Neural cell (in vitro differentiated cells): ENCODE data around the gene MYO15A. TPM values are rescaled to one million over a fixed set of nuclear protein-coding genes. Genes with fewer than 3 reads are reported as not detected.

Experiments
- H2AFZ ChIP-seq: fragments of 200-600, 300-800 bp; sonication (generic), shearing (Covaris generic); 2 replicates; pipeline ENCODE4 v1.6.0; 2014; ENCODE audit warnings: low read depth, mild to moderate bottlenecking, antibody characterized with exemption, low read length, moderate library complexity
- H3F3A ChIP-seq: fragments of 200-600 bp; shearing (Covaris generic); 2 replicates; pipeline ENCODE4 v1.6.1; 2016; ENCODE audit warnings: mild to moderate bottlenecking, moderate library complexity, mixed read lengths, antibody characterized with exemption, low read length; ENCODE audit not compliant: insufficient read depth, poor library complexity, severe bottlenecking
- H3K27ac ChIP-seq: fragments of 200-600, 300-800 bp; sonication (generic), shearing (Covaris generic); 2 replicates; pipeline ENCODE4 v1.5.1; 2014; ENCODE audit warnings: mild to moderate bottlenecking, low read length, moderate library complexity
- H3K27me3 ChIP-seq: fragments of 300-800, 200-600 bp; sonication (generic), shearing (Covaris generic); 2 replicates; pipeline ENCODE4 v1.6.0; 2014; ENCODE audit warnings: mild to moderate bottlenecking, low read depth, low read length, moderate library complexity; ENCODE audit not compliant: insufficient read depth
- H3K36me3 ChIP-seq: fragments of 300-800, 200-600 bp; sonication (generic), shearing (Covaris generic); 2 replicates; pipeline ENCODE4 v1.5.1; 2014; ENCODE audit warnings: mild to moderate bottlenecking, antibody characterized with exemption, low read length, moderate library complexity; ENCODE audit not compliant: insufficient read depth
- H3K4me2 ChIP-seq: fragments of 300-800, 200-600 bp; sonication (generic), shearing (Covaris generic); 2 replicates; pipeline ENCODE4 v1.6.0; 2014; ENCODE audit warnings: mild to moderate bottlenecking, low read length
- H3K4me3 ChIP-seq: fragments of 300-800, 200-600 bp; sonication (generic), shearing (Covaris generic); 2 replicates; pipeline ENCODE4 v1.5.1; 2014; ENCODE audit warnings: mild to moderate bottlenecking, low read length, moderate library complexity
- H3K79me2 ChIP-seq: fragments of 200-600 bp; shearing (Covaris generic); replicated peaks from 2 replicates; pipeline ENCODE4 v1.6.0; 2014; ENCODE audit warnings: mild to moderate bottlenecking, low read length, moderate library complexity; ENCODE audit not compliant: insufficient read depth
- H3K9ac ChIP-seq: fragments of 300-800, 200-600 bp; sonication (generic), shearing (Covaris generic); 2 replicates; pipeline ENCODE4 v1.6.1; 2016; ENCODE audit warnings: mild to moderate bottlenecking, low read length, mixed read lengths
- H3K9me2 ChIP-seq: fragments of 200-600 bp; shearing (Covaris generic); 2 replicates; pipeline ENCODE4 v1.6.1; 2016; ENCODE audit warnings: mild to moderate bottlenecking, low read length, mixed read lengths; ENCODE audit not compliant: insufficient read depth
- H3K9me3 ChIP-seq: fragments of 200-600, 300-800 bp; sonication (generic), shearing (Covaris generic); 2 replicates; pipeline ENCODE4 v1.6.1; 2016; ENCODE audit warnings: mild to moderate bottlenecking, mixed run types, low read length, moderate library complexity, mixed read lengths
- H4K20me1 ChIP-seq: fragments of 200-600 bp; shearing (Covaris generic); 2 replicates; pipeline ENCODE4 v1.6.1; 2016; ENCODE audit warnings: mild to moderate bottlenecking, mixed run types; ENCODE audit not compliant: insufficient read depth
- CTCF ChIP-seq: fragments of 450-650 bp; IDR thresholded peaks from 2 replicates; pipeline ENCODE4 v1.5.1; 2014; ENCODE audit warnings: antibody characterized with exemption, mild to moderate bottlenecking, moderate library complexity; ENCODE audit not compliant: poor library complexity, severe bottlenecking
- EP300 ChIP-seq: fragments of 450-650 bp; conservative IDR thresholded peaks from 2 replicates; pipeline ENCODE4 v1.6.1; 2014; ENCODE audit warnings: antibody characterized with exemption, mild to moderate bottlenecking, moderate library complexity; ENCODE audit not compliant: poor library complexity, severe bottlenecking
- EZH2 ChIP-seq: fragments of 200-600, 300-800 bp; shearing (Covaris generic), sonication (generic); IDR thresholded peaks from 2 replicates; pipeline ENCODE4 v1.6.1; 2014; ENCODE audit warnings: antibody characterized with exemption, low read length, borderline replicate concordance, mild to moderate bottlenecking; ENCODE audit not compliant: insufficient read depth, poor library complexity, severe bottlenecking
- MXI1 ChIP-seq: fragments of 450-650 bp; conservative IDR thresholded peaks from 2 replicates; pipeline ENCODE4 v1.6.1; 2014; ENCODE audit warnings: antibody characterized with exemption, mild to moderate bottlenecking; ENCODE audit not compliant: poor library complexity, severe bottlenecking
- POLR2AphosphoS5 ChIP-seq: IDR thresholded peaks from 2 replicates; pipeline ENCODE4 v1.6.1; 2012
- RAD21 ChIP-seq: fragments of 450-650 bp; conservative IDR thresholded peaks from 2 replicates; pipeline ENCODE4 v1.6.1; 2014; ENCODE audit warnings: antibody characterized with exemption, mild to moderate bottlenecking, moderate library complexity
- REST ChIP-seq: IDR thresholded peaks from 2 replicates; pipeline ENCODE4 v1.6.1; 2012; ENCODE audit warnings: borderline replicate concordance
- SMC3 ChIP-seq: fragments of 450-650 bp; conservative IDR thresholded peaks from 2 replicates; pipeline ENCODE4 v1.6.1; 2014; ENCODE audit warnings: antibody characterized with exemption, mild to moderate bottlenecking, moderate library complexity; ENCODE audit not compliant: poor library complexity
- TAF1 ChIP-seq: IDR thresholded peaks from 2 replicates; pipeline ENCODE4 v1.6.1; 2012; ENCODE audit warnings: low read depth
- polyA plus RNA-seq: library from polyadenylated mRNA; depleted of rRNA; stranded (reverse); fragments of >200 nt; gene quantifications from 2 replicates; pipeline ENCODE4 v1.2.3, GENCODE V29; 2014

The MYO15A gene
- polyA plus RNA-seq, 1 donor from 2014 or later = 1.9 TPM

GRCh38 chr17:18198530-18198929 lies 90.0 kb downstream of the MYO15A start:
- Histone ChIP-seq H3K79me2 (peaks cover 32% of the 10 kb centered on the region), H3K36me3 (no peaks in the 10 kb centered on the region)

GRCh38 chr17:18201108-18201507 lies 92.6 kb downstream of the MYO15A start:
- Histone ChIP-seq H3F3A (no peaks in the 10 kb centered on the region), H3K36me3 (no peaks in the 10 kb centered on the region), H3K4me2 (no peak overlapping the region), H3K9me2 (no peaks in the 10 kb centered on the region), H2AFZ (no peak overlapping the region), H3K27me3 (no peaks in the 10 kb centered on the region), H3K9ac (no peak overlapping the region), H3K79me2 (peaks cover 32% of the 10 kb centered on the region), H3K9me3 (no peaks in the 10 kb centered on the region), H4K20me1 (no peaks in the 10 kb centered on the region), H3K4me3 (no peak overlapping the region), H3K27ac (no peak overlapping the region)
- TF ChIP-seq CTCF (no peak), SMC3 (no peak), EP300 (no peak), REST (no peak), POLR2AphosphoS5 (no peak), TAF1 (no peak), EZH2 (no peak)

More at GRCh38 chr17:18198530-18198929, 90.0 kb downstream of the MYO15A start:
- Histone ChIP-seq H4K20me1 (no peaks in the 10 kb centered on the region), H3K4me3 (no peak overlapping the region), H3K27me3 (no peaks in the 10 kb centered on the region), H3K9me2 (no peaks in the 10 kb centered on the region), H3K4me2 (no peak overlapping the region), H3K27ac (no peak overlapping the region), H3F3A (no peaks in the 10 kb centered on the region), H3K9ac (no peak overlapping the region), H3K9me3 (no peaks in the 10 kb centered on the region), H2AFZ (no peak overlapping the region)
- no peak for TF ChIP-seq TAF1
- TF ChIP-seq CTCF = no peak
- no peak for TF ChIP-seq POLR2AphosphoS5
- no peak for TF ChIP-seq EZH2
- TF ChIP-seq SMC3 = no peak
- TF ChIP-seq MXI1 = no peak
- no peak for TF ChIP-seq RAD21
- no peak for TF ChIP-seq EP300
- no peak for TF ChIP-seq REST
